Hepatocyte (in vitro differentiated cells): ENCODE results near the gene MAFB. TPM values are rescaled to one million over a fixed set of nuclear protein-coding genes. Genes with fewer than 3 reads are reported as not detected.

ENCODE experiments used
- DNase-seq: peaks from one replicate; pipeline ENCODE4 v3.0.0-alpha.2; 2016; ENCODE audit warnings: low spot score
- H2AFZ ChIP-seq: fragments of 200-600 bp; sonication (generic); 2 replicates; pipeline ENCODE4 v1.6.0; 2016; ENCODE audit warnings: antibody characterized with exemption, mild to moderate bottlenecking
- H3K27ac ChIP-seq: fragments of 200-600 bp; sonication (generic); 2 replicates; pipeline ENCODE4 v1.5.1; 2016; ENCODE audit warnings: mild to moderate bottlenecking
- H3K27me3 ChIP-seq: fragments of 200-600 bp; sonication (generic); 2 replicates; pipeline ENCODE4 v1.6.1; 2016
- H3K36me3 ChIP-seq: fragments of 200-600 bp; sonication (generic); replicated peaks from 2 replicates; pipeline ENCODE4 v1.5.1; 2016; ENCODE audit warnings: low read depth; ENCODE audit not compliant: insufficient read depth
- H3K4me1 ChIP-seq: fragments of 200-600 bp; sonication (generic); 2 replicates; pipeline ENCODE4 v1.5.1; 2016; ENCODE audit warnings: mild to moderate bottlenecking, moderate library complexity; ENCODE audit not compliant: insufficient read depth
- H3K4me2 ChIP-seq: fragments of 200-600 bp; sonication (generic); 2 replicates; pipeline ENCODE4 v1.6.0; 2016
- H3K4me3 ChIP-seq: fragments of 200-600 bp; sonication (generic); 2 replicates; pipeline ENCODE4 v1.5.1; 2016; ENCODE audit warnings: mild to moderate bottlenecking
- H3K79me2 ChIP-seq: fragments of 200-600 bp; sonication (generic); 2 replicates; pipeline ENCODE4 v1.6.0; 2017; ENCODE audit warnings: mild to moderate bottlenecking
- H3K9me2 ChIP-seq: fragments of 200-600 bp; sonication (generic); replicated peaks from 2 replicates; pipeline ENCODE4 v1.6.0; 2017; ENCODE audit warnings: mild to moderate bottlenecking; ENCODE audit not compliant: insufficient read depth
- H3K9me3 ChIP-seq: fragments of 200-600 bp; sonication (generic); 2 replicates; pipeline ENCODE4 v1.5.1; 2016; ENCODE audit warnings: low read depth, mild to moderate bottlenecking
- H4K20me1 ChIP-seq: fragments of 200-600 bp; sonication (generic); 2 replicates; pipeline ENCODE4 v1.6.0; 2016; ENCODE audit warnings: mild to moderate bottlenecking; ENCODE audit not compliant: insufficient read depth, poor library complexity, severe bottlenecking
- EZH2 ChIP-seq: fragments of 200-600 bp; sonication (generic); IDR thresholded peaks from 2 replicates; pipeline ENCODE4 v1.6.1; 2016; ENCODE audit warnings: antibody characterized with exemption, mild to moderate bottlenecking, borderline replicate concordance
- EZH2phosphoT487 ChIP-seq: fragments of 200-600 bp; sonication (generic); IDR thresholded peaks from one replicate; pipeline ENCODE4 v1.6.1; 2018; ENCODE audit warnings: antibody characterized with exemption, mild to moderate bottlenecking, low read depth, moderate library complexity; ENCODE audit not compliant: unreplicated experiment, severe bottlenecking
- WGBS: methylation state at CpG from one replicate; pipeline ENCODE4 v1.1.6; 2016; ENCODE audit warnings: low lambda C conversion rate; ENCODE audit errors: missing lambda C conversion rate; 5-methylcytosine and 5-hydroxymethylcytosine counted together
- polyA plus RNA-seq: library from polyadenylated mRNA; unstranded; fragments of >200 nt; fragmentation: Nextera tagmentation; extraction: Ambion mirVana; gene quantifications from 2 replicates; pipeline ENCODE4 v1.2.1, GENCODE V29; 2016
- total RNA-seq: library from RNA; depleted of rRNA; stranded (reverse); fragments of >200 nt; gene quantifications from 2 replicates; pipeline ENCODE4 v1.2.3, GENCODE V29; 2014
- TF ChIP-seq, protein P1 (sequence below): fragments of 200-600 bp; sonication (generic); IDR thresholded peaks from 2 replicates; pipeline ENCODE4 v1.5.1; 2016; ENCODE audit warnings: antibody characterized with exemption, mild to moderate bottlenecking; ENCODE audit not compliant: poor library complexity

MAFB gene
- total and polyA plus RNA-seq, 2 experiments from 2014 or later, result 3.4 to 4.1 TPM

DNA sequence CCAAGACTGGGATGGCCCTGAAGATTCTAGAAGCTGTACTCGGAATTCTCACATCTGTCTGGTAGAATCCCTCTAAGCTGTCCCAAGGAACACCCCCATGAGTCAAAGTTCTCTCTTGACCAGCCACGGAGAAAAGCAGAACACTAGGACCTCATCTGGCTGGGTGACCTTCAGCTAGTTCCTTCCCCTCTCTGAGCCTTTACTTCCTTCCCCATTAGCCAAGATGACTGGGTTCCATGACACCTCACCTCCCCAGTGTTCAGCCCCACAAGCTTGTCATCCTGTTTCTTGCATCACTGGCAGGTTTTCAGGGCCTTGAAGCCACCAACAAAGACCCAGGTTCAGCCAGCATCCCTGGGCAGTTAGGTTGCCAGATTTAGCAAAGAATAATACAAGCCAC, 47.8 kb downstream of the MAFB start:
- WGBS, result 93% methylated on average over 2 of the region's 2 CpGs
- H3K4me1 ChIP-seq, result no peaks in the 10 kb centered on the region
- TF ChIP-seq EZH2phosphoT487 (no peak), EZH2 (no peak)
- TF ChIP-seq, protein P1, sequence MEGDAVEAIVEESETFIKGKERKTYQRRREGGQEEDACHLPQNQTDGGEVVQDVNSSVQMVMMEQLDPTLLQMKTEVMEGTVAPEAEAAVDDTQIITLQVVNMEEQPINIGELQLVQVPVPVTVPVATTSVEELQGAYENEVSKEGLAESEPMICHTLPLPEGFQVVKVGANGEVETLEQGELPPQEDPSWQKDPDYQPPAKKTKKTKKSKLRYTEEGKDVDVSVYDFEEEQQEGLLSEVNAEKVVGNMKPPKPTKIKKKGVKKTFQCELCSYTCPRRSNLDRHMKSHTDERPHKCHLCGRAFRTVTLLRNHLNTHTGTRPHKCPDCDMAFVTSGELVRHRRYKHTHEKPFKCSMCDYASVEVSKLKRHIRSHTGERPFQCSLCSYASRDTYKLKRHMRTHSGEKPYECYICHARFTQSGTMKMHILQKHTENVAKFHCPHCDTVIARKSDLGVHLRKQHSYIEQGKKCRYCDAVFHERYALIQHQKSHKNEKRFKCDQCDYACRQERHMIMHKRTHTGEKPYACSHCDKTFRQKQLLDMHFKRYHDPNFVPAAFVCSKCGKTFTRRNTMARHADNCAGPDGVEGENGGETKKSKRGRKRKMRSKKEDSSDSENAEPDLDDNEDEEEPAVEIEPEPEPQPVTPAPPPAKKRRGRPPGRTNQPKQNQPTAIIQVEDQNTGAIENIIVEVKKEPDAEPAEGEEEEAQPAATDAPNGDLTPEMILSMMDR, result no peak
- no peaks in the 10 kb centered on the region for H3K9me3 ChIP-seq
- no peak overlapping the region for H3K27ac ChIP-seq
- H3K79me2 ChIP-seq, result no peaks in the 10 kb centered on the region
- H3K4me3 ChIP-seq, result no peak overlapping the region
- no peak for DNase-seq
- H3K4me2 ChIP-seq, result no peak overlapping the region
- H3K27me3 ChIP-seq, result no peaks in the 10 kb centered on the region
- H3K9me2 ChIP-seq, result no peaks in the 10 kb centered on the region
- H4K20me1 ChIP-seq, result no peaks in the 10 kb centered on the region
- H2AFZ ChIP-seq, result no peak overlapping the region
- no peaks in the 10 kb centered on the region for H3K36me3 ChIP-seq

DNA sequence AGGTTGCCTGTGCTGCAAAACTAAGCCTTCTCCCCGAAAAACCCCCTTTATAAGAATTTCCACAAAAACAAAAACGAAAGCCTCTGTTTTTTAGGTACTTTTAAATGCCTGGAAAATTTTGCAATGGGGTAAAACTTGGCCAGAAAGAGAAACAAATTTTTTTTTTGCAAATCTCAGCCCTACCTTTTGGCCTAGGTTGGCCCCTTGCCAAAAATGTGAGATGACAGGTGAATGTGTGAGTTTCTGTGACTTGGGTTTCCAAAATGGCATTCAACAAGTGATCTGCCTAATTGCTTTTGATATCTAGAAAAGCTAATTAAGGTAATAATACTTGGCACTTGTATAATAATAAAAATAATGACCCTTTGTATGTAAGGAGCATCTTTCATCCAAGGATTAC, 48.4 kb downstream of the MAFB start:
- DNase-seq, result no peak
- no peak overlapping the region for H3K4me2 ChIP-seq
- WGBS, result 89% methylated on average over 2 of the region's 2 CpGs
- H2AFZ ChIP-seq, result no peak overlapping the region
- H4K20me1 ChIP-seq, result no peaks in the 10 kb centered on the region
- TF ChIP-seq EZH2phosphoT487 (no peak), EZH2 (no peak)
- TF ChIP-seq, protein P1, result no peak
- H3K9me3 ChIP-seq, result no peaks in the 10 kb centered on the region
- no peaks in the 10 kb centered on the region for H3K9me2 ChIP-seq
- H3K4me1 ChIP-seq, result no peaks in the 10 kb centered on the region
- H3K4me3 ChIP-seq, result no peak overlapping the region
- H3K27me3 ChIP-seq, result no peaks in the 10 kb centered on the region
- H3K79me2 ChIP-seq, result no peaks in the 10 kb centered on the region
- H3K27ac ChIP-seq, result no peak overlapping the region
- H3K36me3 ChIP-seq, result no peaks in the 10 kb centered on the region

DNA sequence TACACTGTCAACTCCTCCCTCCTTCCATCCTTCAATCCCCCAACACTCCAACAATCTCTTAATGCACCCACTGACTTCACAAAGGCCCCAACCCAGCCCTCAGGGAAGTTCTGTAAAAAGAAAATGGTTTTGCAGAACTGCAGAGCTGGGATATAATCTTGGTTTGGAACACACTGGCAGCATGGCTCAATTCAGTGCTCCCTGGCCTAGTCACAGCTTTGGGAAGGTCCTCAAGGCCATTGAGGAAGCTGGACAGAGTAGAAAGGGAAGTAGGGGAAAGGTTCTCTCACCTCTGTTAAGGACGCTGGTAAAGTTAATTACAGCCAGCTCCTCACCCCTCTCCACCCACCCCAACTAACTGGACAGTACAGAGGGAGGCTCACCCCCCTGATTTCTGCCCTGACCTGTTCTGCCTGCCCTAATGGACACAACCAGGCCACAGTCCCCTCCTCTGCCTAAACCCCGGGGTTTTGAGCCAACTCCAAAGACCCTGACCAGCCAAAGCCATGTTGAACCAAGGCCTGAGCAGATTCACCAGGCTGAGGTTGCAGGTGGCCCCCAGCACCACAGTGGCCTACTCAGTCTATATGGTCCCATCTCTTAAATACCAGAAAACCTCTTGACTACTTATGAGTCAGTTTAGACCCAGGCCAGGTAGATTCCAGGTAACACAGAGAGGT, 49.2 kb downstream of the MAFB start:
- Histone ChIP-seq H3K27me3 (no peaks in the 10 kb centered on the region), H4K20me1 (no peaks in the 10 kb centered on the region), H3K27ac (no peak overlapping the region), H3K36me3 (no peaks in the 10 kb centered on the region), H3K79me2 (no peaks in the 10 kb centered on the region), H3K4me2 (no peak overlapping the region), H3K9me3 (no peaks in the 10 kb centered on the region), H3K4me1 (no peaks in the 10 kb centered on the region), H3K9me2 (no peaks in the 10 kb centered on the region), H2AFZ (no peak overlapping the region), H3K4me3 (no peak overlapping the region)
- 71% methylated on average over 2 of the region's 2 CpGs for WGBS
- DNase-seq, result no peak
- TF ChIP-seq EZH2 (no peak), EZH2phosphoT487 (no peak)
- TF ChIP-seq, protein P1, result no peak
